Brain pericyte (primary cell): ENCODE data around the gene GNMT.

Source experiments
- DNase-seq: peaks from one replicate; pipeline ENCODE4 v3.0.0-alpha.2; 2012; ENCODE audit warnings: low read depth, low spot score

GNMT gene

DNA sequence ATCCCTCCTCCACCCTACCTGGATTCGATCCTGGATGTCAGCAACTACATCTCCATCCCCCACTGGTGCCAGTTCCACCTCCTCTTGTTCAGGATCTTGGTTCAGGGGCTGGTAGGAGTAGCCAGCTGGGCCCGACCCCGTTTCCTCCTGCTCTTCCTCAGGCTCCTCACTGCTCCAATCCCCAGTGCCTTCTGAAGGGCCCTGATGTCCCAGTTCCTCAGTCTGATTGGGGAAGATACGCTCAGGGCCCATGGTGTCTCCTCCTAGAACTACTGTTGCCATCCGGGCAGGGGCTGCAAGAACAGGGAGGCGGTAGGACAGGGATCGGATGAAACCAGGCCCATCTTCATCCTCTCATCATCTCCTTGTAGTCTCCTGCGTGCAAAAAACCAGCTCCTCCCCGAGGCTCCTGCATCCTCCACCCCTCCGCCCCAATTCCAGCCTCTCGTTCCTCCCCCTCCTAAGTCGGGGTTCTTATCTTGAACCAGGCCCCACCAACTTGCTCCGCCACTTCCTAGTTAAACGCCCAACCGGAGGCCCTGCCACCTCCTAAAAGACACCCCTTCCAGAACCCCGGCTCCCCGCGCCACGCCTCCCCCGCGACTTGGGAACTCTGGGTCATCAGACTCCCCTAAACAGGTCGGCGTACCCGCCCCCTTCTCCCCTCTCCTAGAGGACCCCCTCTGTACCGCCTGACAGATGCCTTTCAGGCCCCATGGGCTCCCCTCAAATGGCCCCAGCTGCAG is 52.7 kb downstream of the GNMT start:
- DNase-seq: no peak
